ENCODE results near the gene OR51G2.

- TF ChIP-seq CTCF (IDR thresholded peaks at IDR 0.05; ENCODE audit: low read depth, low read length) (no peak), EZH2phosphoT487 (IDR thresholded peaks at IDR 0.05; ENCODE audit: low read depth) (no peak)
These were observed 13.6 kb upstream of the OR51G2 start for GRCh38 chr11:4932751-4933150.
